GM06990 (cell line): Measurements from ENCODE around the gene DIO2.

ENCODE experiments used
- DNase-seq: peaks from one replicate; pipeline ENCODE4 v3.0.0-alpha.2; 2011; ENCODE audit not compliant: insufficient read length; ENCODE audit errors: extremely low read depth
- H3K27me3 ChIP-seq: replicated peaks from 2 replicates; pipeline ENCODE4 v1.6.0; 2011; ENCODE audit warnings: low read length; ENCODE audit not compliant: control insufficient read depth, insufficient read depth
- H3K36me3 ChIP-seq: 2 replicates; pipeline ENCODE4 v1.5.1; 2011; ENCODE audit warnings: low read length; ENCODE audit not compliant: control insufficient read depth, insufficient read depth
- H3K4me3 ChIP-seq: replicated peaks from 2 replicates; pipeline ENCODE4 v1.5.1; 2011; ENCODE audit warnings: low read depth, mild to moderate bottlenecking, control low read depth, low read length
- TF ChIP-seq, protein P1 (sequence below): IDR thresholded peaks from 2 replicates; pipeline ENCODE4 v1.5.1; 2011; ENCODE audit warnings: low read length, control low read depth, mild to moderate bottlenecking, inconsistent platforms; ENCODE audit not compliant: insufficient read depth, poor library complexity, severe bottlenecking

DIO2 gene

DNA sequence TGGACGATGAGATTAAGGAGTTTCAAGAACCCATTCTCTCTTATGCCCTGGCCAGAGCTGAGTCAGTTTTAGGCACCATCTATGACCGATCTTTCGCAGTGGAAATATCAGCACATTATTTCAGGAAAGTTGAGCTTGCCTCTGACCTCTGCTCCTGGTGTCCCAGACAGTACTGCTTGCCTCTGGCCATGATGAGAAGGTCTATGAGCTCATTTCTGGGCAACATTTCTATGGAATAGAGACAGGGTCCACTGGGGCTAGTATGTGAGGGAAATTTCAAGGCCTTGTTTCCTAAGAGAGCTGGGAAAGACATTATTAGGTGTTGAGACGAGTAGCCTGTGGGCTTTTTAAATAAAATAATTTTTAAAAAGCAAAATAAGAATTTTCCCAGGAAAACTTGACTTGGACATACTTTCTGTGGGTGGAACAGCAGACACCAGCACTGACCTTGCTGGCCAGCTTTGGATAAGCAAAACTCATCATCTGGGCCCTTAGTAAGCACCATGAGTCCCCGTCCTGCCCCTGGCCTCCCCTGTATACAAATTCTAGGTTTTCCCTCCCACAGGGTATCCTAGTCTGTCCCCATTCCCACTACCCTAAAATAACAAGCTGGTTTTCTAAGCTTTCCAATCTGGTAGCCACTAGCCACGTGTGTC, 43.4 kb downstream of the DIO2 start:
- no peak overlapping the region for H3K4me3 ChIP-seq
- TF ChIP-seq, protein P1, sequence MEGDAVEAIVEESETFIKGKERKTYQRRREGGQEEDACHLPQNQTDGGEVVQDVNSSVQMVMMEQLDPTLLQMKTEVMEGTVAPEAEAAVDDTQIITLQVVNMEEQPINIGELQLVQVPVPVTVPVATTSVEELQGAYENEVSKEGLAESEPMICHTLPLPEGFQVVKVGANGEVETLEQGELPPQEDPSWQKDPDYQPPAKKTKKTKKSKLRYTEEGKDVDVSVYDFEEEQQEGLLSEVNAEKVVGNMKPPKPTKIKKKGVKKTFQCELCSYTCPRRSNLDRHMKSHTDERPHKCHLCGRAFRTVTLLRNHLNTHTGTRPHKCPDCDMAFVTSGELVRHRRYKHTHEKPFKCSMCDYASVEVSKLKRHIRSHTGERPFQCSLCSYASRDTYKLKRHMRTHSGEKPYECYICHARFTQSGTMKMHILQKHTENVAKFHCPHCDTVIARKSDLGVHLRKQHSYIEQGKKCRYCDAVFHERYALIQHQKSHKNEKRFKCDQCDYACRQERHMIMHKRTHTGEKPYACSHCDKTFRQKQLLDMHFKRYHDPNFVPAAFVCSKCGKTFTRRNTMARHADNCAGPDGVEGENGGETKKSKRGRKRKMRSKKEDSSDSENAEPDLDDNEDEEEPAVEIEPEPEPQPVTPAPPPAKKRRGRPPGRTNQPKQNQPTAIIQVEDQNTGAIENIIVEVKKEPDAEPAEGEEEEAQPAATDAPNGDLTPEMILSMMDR: no peak
- H3K36me3 ChIP-seq: no peaks in the 10 kb centered on the region
- DNase-seq: no peak
- no peaks in the 10 kb centered on the region for H3K27me3 ChIP-seq

- no peak for DNase-seq
- TF ChIP-seq, protein P1: no peak
- Histone ChIP-seq H3K4me3 (no peak overlapping the region), H3K27me3 (no peaks in the 10 kb centered on the region), H3K36me3 (no peaks in the 10 kb centered on the region)
These were observed 46.1 kb downstream of the DIO2 start for GRCh38 chr14:80164991-80165721.

GRCh38 chr14:80152763-80153162, 58.5 kb downstream of the DIO2 start:
- Histone ChIP-seq H3K27me3 (no peaks in the 10 kb centered on the region), H3K4me3 (no peak overlapping the region), H3K36me3 (no peaks in the 10 kb centered on the region)
- DNase-seq: no peak
- TF ChIP-seq, protein P1: no peak

- DNase-seq: no peak
- TF ChIP-seq, protein P1: no peak
- Histone ChIP-seq H3K27me3 (no peaks in the 10 kb centered on the region), H3K36me3 (no peaks in the 10 kb centered on the region), H3K4me3 (no peak overlapping the region)
These were observed 59.1 kb downstream of the DIO2 start for GRCh38 chr14:80152166-80152565.

GRCh38 chr14:80150301-80150700, 61.0 kb downstream of the DIO2 start:
- TF ChIP-seq, protein P1: no peak
- DNase-seq: no peak
- H3K4me3 ChIP-seq: no peak overlapping the region
- no peaks in the 10 kb centered on the region for H3K36me3 ChIP-seq
- H3K27me3 ChIP-seq: no peaks in the 10 kb centered on the region
